IMR-90 (cell line): Measurements from ENCODE around the gene KLK5. TPM values are rescaled to one million over a fixed set of nuclear protein-coding genes. Genes with fewer than 3 reads are reported as not detected.

Experiments
- ATAC-seq: fragments of 200-7000 bp; cut with Tn5 transposase; 2 replicates; pipeline ENCODE4 v1.9.1; 2020; ENCODE audit warnings: low read depth, mild to moderate bottlenecking, moderate library complexity
- BruUV-seq: library from RNA; stranded (reverse); fragments of 400-500 nt; replicated peaks from 2 replicates; lab custom pipeline; 2021; lab: Mats Ljungman, UMichigan
- CTCF ChIA-PET: fragments of 300-600 bp; formaldehyde crosslinking; extraction: SDS; loops from one replicate; lab custom pipeline; 2021; ENCODE audit warnings: antibody characterized with exemption; lab: Yijun Ruan, JAX
- POLR2A ChIA-PET: fragments of 300-600 bp; sonication (Branson Sonifier 250); formaldehyde crosslinking; loops from one replicate; lab custom pipeline; 2022; ENCODE audit warnings: antibody characterized with exemption; ENCODE audit not compliant: unreplicated experiment; lab: Charles Lee
- DNase-seq: peaks from one replicate; pipeline ENCODE4 v3.0.0; 2013
- H2AFZ ChIP-seq: replicated peaks from 2 replicates; pipeline ENCODE3; 2013; ENCODE audit warnings: low read length, mild to moderate bottlenecking; ENCODE audit not compliant: poor library complexity
- H2AK5ac ChIP-seq: 2 replicates; pipeline ENCODE4 v1.6.1; 2013; ENCODE audit warnings: low read depth, low read length, inconsistent platforms
- H2AK9ac ChIP-seq: replicated peaks from 2 replicates; pipeline ENCODE3; 2013; ENCODE audit warnings: mild to moderate bottlenecking, low read depth, low read length, moderate library complexity; ENCODE audit not compliant: poor library complexity
- H2BK120ac ChIP-seq: 2 replicates; pipeline ENCODE4 v1.6.1; 2013; ENCODE audit warnings: low read depth, low read length, inconsistent platforms
- H2BK15ac ChIP-seq: 3 replicates; pipeline ENCODE4 v1.6.1; 2013; ENCODE audit warnings: low read depth, low read length, inconsistent platforms
- H2BK20ac ChIP-seq: 2 replicates; pipeline ENCODE4 v1.6.1; 2013; ENCODE audit warnings: low read depth, mild to moderate bottlenecking, inconsistent platforms, low read length, moderate library complexity
- H2BK5ac ChIP-seq: 2 replicates; pipeline ENCODE4 v1.6.1; 2013; ENCODE audit warnings: mild to moderate bottlenecking, low read depth, low read length, inconsistent platforms; ENCODE audit not compliant: poor library complexity, severe bottlenecking
- H3K14ac ChIP-seq: replicated peaks from 2 replicates; pipeline ENCODE4 v1.6.1; 2013; ENCODE audit warnings: low read depth, low read length, inconsistent platforms
- H3K18ac ChIP-seq: 2 replicates; pipeline ENCODE4 v1.6.1; 2013; ENCODE audit warnings: low read depth, low read length, control low read depth
- H3K23ac ChIP-seq: 2 replicates; pipeline ENCODE4 v1.6.1; 2013; ENCODE audit warnings: low read depth, low read length, inconsistent platforms
- H3K27ac ChIP-seq: 2 replicates; pipeline ENCODE4 v1.5.1; 2013; ENCODE audit warnings: mild to moderate bottlenecking, control low read depth, low read length; ENCODE audit not compliant: insufficient read depth
- H3K27me3 ChIP-seq: 2 replicates; pipeline ENCODE4 v1.6.1; 2013; ENCODE audit warnings: low read length; ENCODE audit not compliant: control insufficient read depth, insufficient read depth
- H3K36me3 ChIP-seq: 2 replicates; pipeline ENCODE4 v1.6.1; 2013; ENCODE audit warnings: low read length, mixed read lengths; ENCODE audit not compliant: control insufficient read depth, insufficient read depth
- H3K4ac ChIP-seq: 2 replicates; pipeline ENCODE4 v1.6.1; 2013; ENCODE audit warnings: low read depth, low read length, inconsistent platforms
- H3K4me1 ChIP-seq: 2 replicates; pipeline ENCODE4 v1.6.1; 2013; ENCODE audit warnings: low read length, mixed read lengths; ENCODE audit not compliant: control insufficient read depth, insufficient read depth
- H3K4me2 ChIP-seq: 2 replicates; pipeline ENCODE4 v1.6.1; 2013; ENCODE audit warnings: low read depth, mild to moderate bottlenecking, control low read depth, low read length, moderate library complexity
- H3K4me3 ChIP-seq: 2 replicates; pipeline ENCODE4 v1.5.1; 2013; ENCODE audit warnings: low read depth, mild to moderate bottlenecking, control low read depth, low read length, moderate library complexity; ENCODE audit not compliant: insufficient read depth
- H3K56ac ChIP-seq: 2 replicates; pipeline ENCODE4 v1.6.1; 2013; ENCODE audit warnings: low read length, inconsistent platforms; ENCODE audit not compliant: insufficient read depth; ENCODE audit errors: extremely low read depth
- H3K79me1 ChIP-seq, 2 experiments: 2 replicates each; pipeline ENCODE4 v1.6.1; 2013; ENCODE audit warnings: low read length in 2 of 2, inconsistent platforms in 1 of 2, low read depth in 1 of 2
- H3K9ac ChIP-seq: 2 replicates; pipeline ENCODE4 v1.6.1; 2013; ENCODE audit warnings: low read depth, low read length, control low read depth
- H3K9me1 ChIP-seq: 2 replicates; pipeline ENCODE4 v1.6.1; 2013; ENCODE audit warnings: low read length, inconsistent platforms; ENCODE audit not compliant: insufficient read depth
- H3K9me3 ChIP-seq: 2 replicates; pipeline ENCODE4 v1.6.1; 2013; ENCODE audit warnings: low read length; ENCODE audit not compliant: control insufficient read depth, insufficient read depth
- H4K20me1 ChIP-seq: 2 replicates; pipeline ENCODE4 v1.6.1; 2013; ENCODE audit warnings: low read length, inconsistent platforms; ENCODE audit not compliant: insufficient read depth
- H4K5ac ChIP-seq: 2 replicates; pipeline ENCODE4 v1.6.1; 2013; ENCODE audit warnings: mild to moderate bottlenecking, low read depth, low read length, control low read depth
- H4K8ac ChIP-seq, 2 experiments: 2 replicates each; pipeline ENCODE4 v1.6.1; 2013; ENCODE audit warnings: low read depth in 2 of 2, low read length in 2 of 2, control low read depth in 1 of 2, inconsistent platforms in 1 of 2
- H4K91ac ChIP-seq: 2 replicates; pipeline ENCODE4 v1.6.1; 2013; ENCODE audit warnings: low read depth, low read length, inconsistent platforms; ENCODE audit not compliant: insufficient read depth
- MXI1 ChIP-seq: IDR thresholded peaks from 2 replicates; pipeline ENCODE4 v1.6.1; 2012; ENCODE audit warnings: low read depth, mild to moderate bottlenecking, low read length, moderate library complexity, borderline replicate concordance
- NFE2L2 ChIP-seq: fragments of 150-350 bp; IDR thresholded peaks from 2 replicates; pipeline ENCODE4 v1.6.1; 2016; ENCODE audit warnings: low read depth, mild to moderate bottlenecking, low read length
- POLR2A ChIP-seq: IDR thresholded peaks from 2 replicates; pipeline ENCODE4 v1.6.1; 2012; ENCODE audit warnings: mild to moderate bottlenecking, low read depth, low read length
- RCOR1 ChIP-seq: IDR thresholded peaks from 2 replicates; pipeline ENCODE4 v1.6.1; 2012; ENCODE audit warnings: mild to moderate bottlenecking, low read length, improper control_type of control experiment; ENCODE audit not compliant: insufficient replicate concordance
- RFX5 ChIP-seq: IDR thresholded peaks from 2 replicates; pipeline ENCODE4 v1.8.0; 2012; ENCODE audit warnings: low read depth, mild to moderate bottlenecking, low read length, moderate library complexity
- SMC3 ChIP-seq: fragments of 150-350 bp; IDR thresholded peaks from 2 replicates; pipeline ENCODE4 v1.6.1; 2016; ENCODE audit warnings: low read depth, mild to moderate bottlenecking, antibody characterized with exemption, low read length, moderate library complexity
- USF2 ChIP-seq: fragments of 150-350 bp; IDR thresholded peaks from 2 replicates; pipeline ENCODE4 v1.6.1; 2017; ENCODE audit warnings: mild to moderate bottlenecking, antibody characterized with exemption, low read length, low read depth
- WGBS, 2 experiments: methylation state at CpG; one replicate each; pipeline versions ENCODE4 v1.1.5 to v1.1.7; 2013; ENCODE audit warnings: missing lambda C conversion rate in 2 of 2; ENCODE audit not compliant: insufficient read length in 1 of 2; ENCODE audit errors: extremely low coverage in 2 of 2; 5-methylcytosine and 5-hydroxymethylcytosine counted together
- dilution Hi-C: fragments of 300-500 bp; cut with HindIII; formaldehyde crosslinking; loops from one replicate; pipeline ENCODE4 v1.14.3; 2018; ENCODE audit warnings: low sequenced_read_pairs; ENCODE audit not compliant: unreplicated experiment
- in situ Hi-C: fragments of 300-500 bp; cut with MboI; formaldehyde crosslinking; loops from 3 replicates; pipeline ENCODE4 v1.14.3; 2019; ENCODE audit warnings: low sequenced_read_pairs, inconsistent platforms, mixed read lengths
- intact Hi-C: fragments of 100-400 bp; cut with micrococcal nuclease; formaldehyde crosslinking; loops from 2 replicates; pipeline ENCODE4 v1.10.0; 2022
- polyA plus RNA-seq, 3 experiments: library from polyadenylated mRNA; depleted of rRNA; stranded (reverse); fragments of >200 nt; gene quantifications; 2 replicates each; pipeline ENCODE4 v1.2.3, GENCODE V29; 2012; ENCODE audit warnings: low replicate concordance in 1 of 3
- total RNA-seq: library from RNA; depleted of rRNA; stranded (reverse); fragments of >200 nt; gene quantifications from 2 replicates; pipeline ENCODE4 v1.2.3, GENCODE V29; 2012

The KLK5 gene
- total and polyA plus RNA-seq, 2 of the 4 experiments (the other 2 are of a cell fraction): not detected

GRCh38 chr19:50897191-50897607, 55.6 kb downstream of the KLK5 start:
- DNase-seq (no peak), ATAC-seq (no peak)
- Histone ChIP-seq H4K20me1 (no peaks in the 10 kb centered on the region), H4K91ac (no peak overlapping the region), H3K4ac (no peak overlapping the region), H2BK5ac (no peak overlapping the region), H2BK20ac (no peak overlapping the region), H3K4me1 (no peaks in the 10 kb centered on the region), H3K79me1 (no peaks in the 10 kb centered on the region), H2BK15ac (no peak overlapping the region), H3K36me3 (no peaks in the 10 kb centered on the region), H2BK120ac (no peak overlapping the region), H3K14ac (no peak overlapping the region), H3K27ac (no peak overlapping the region), H4K5ac (no peak overlapping the region), H3K18ac (no peak overlapping the region), H3K27me3 (no peaks in the 10 kb centered on the region), H3K56ac (no peak overlapping the region), H3K4me3 (no peak overlapping the region), H3K9ac (no peak overlapping the region), H3K4me2 (no peak overlapping the region), H3K9me1 (no peaks in the 10 kb centered on the region), H2AFZ (no peak overlapping the region), H2AK9ac (no peak overlapping the region), H3K9me3 (no peaks in the 10 kb centered on the region), H3K23ac (no peak overlapping the region), H2AK5ac (no peak overlapping the region), H4K8ac (no peak overlapping the region)
- POLR2A ChIA-PET: no interaction called here
- TF ChIP-seq POLR2A (no peak), USF2 (no peak), SMC3 (no peak), RFX5 (no peak), MXI1 (no peak), NFE2L2 (no peak), RCOR1 (no peak)
- CTCF ChIA-PET: no interaction called here
- in situ Hi-C loops (no loop called here), intact Hi-C loops (no loop called here), dilution Hi-C loops (no loop called here)
- no TSS peak for BruUV-seq
- no CpG with 5 or more reads among the region's 3 CpGs for WGBS, 2 experiments
